HEK293 (cell line): ENCODE measurements around the gene MRPS22.

Source experiments
- CTCF ChIP-seq: fragments of 450-650 bp; formaldehyde crosslinking; IDR thresholded peaks from 2 replicates; pipeline ENCODE4 v1.5.1; 2016; ENCODE audit warnings: missing biosample characterization, missing genetic modification characterization
- REST ChIP-seq: fragments of 450-650 bp; formaldehyde crosslinking; IDR thresholded peaks from 2 replicates; pipeline ENCODE4 v1.5.1; 2016; ENCODE audit warnings: missing biosample characterization, missing genetic modification characterization
- ZNF423 ChIP-seq: fragments of 450-650 bp; formaldehyde crosslinking; IDR thresholded peaks from 2 replicates; pipeline ENCODE4 v1.5.1; 2016; ENCODE audit warnings: missing biosample characterization, missing genetic modification characterization
- ZNF629 ChIP-seq: fragments of 450-650 bp; formaldehyde crosslinking; IDR thresholded peaks from 2 replicates; pipeline ENCODE4 v1.5.1; 2017; ENCODE audit warnings: missing biosample characterization, missing genetic modification characterization

- TF ChIP-seq ZNF629 (no peak), ZNF423 (tag by site-specific recombination) (no peak), CTCF (no peak), REST (tag by site-specific recombination) (no peak)
Measured at GRCh38 chr3:139340784-139341183, 3.0 kb upstream of the MRPS22 start.
